Hematopoietic multipotent progenitor cell treated with erythropoietin and hydrocortisone succinate and interleukin-3 and kit ligand, for 6 days (in vitro differentiated cells): ENCODE measurements around the gene MGLL.
"Not testable (repeated sequence)": the region's sequence is repeated elsewhere in the genome, so short reads cannot be mapped to it uniquely, and the experiment has no call there.

Experiments used
- DNase-seq: peaks from one replicate; pipeline ENCODE4 v3.0.0-alpha.2; 2015

MGLL gene

DNA sequence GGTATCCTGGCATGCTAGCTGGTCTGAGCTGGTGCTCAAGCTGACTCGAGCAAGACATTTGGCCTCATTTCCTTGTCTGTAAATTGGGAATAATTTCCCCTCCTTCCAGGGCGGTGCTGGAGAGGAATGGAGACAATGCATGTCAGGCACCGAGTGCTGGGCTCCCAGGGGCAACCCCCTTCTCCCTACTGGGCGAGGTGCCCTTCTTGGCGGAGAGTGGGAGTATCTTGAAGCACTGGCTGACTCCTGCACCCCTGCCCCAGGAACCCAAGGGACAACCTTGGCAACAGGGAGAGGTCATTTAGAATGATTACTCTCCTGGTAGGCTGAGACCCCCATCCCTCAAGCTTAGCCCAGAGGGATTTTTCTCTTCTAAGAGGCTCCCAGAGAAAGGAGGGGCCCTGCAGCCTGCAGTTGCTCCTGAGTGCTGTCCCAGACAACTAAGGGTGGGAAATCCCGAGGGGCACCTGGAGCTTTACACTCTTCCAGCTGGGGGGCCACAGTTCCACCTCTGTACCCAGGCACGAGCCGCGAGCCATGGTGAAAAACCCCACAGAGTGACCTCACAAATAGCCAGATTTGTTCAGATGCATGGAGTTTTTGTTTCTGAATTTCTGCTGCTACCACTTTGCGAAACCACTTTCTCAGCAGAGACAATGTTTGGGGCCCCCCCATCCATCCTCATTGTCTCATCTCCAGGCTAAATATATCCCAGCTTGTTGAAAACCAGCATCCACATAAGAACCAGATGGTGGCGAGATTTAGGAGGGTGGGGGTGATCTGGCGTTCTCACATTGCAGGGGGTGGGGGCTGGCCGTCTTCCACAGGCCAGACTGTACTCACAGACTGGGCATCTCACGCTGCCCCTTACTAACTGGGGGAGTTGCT lies 104.7 kb downstream of the MGLL start:
- no peak for DNase-seq

GRCh38 chr3:127716384-127716783 lies 105.9 kb downstream of the MGLL start:
- no peak for DNase-seq

- no peak for DNase-seq
These were observed 106.8 kb downstream of the MGLL start for GRCh38 chr3:127715532-127715931.

- no peak for DNase-seq
These were observed 107.4 kb downstream of the MGLL start for GRCh38 chr3:127714866-127715265.

DNA sequence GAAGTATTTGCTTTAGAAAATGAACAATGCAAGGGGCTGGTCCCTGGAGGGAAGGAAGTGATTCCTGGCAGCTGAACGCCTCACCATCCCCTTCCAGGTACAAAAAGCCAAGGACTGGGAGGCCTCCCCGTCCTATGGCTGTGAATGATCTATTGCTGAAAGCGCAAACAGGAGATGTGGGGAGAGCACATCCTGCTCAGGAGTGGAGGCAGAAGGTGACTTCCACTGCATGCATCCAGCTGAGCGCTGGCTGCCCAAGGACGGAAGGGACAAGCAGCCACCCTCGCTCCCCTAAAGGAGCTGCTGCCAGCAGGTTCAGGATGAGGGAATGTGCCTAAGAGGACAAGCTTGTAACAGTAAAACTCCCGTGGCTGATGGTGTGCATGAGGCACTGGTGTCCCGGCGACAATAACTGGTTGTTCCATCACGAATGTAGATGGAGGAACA lies 108.2 kb downstream of the MGLL start:
- no peak for DNase-seq

DNA sequence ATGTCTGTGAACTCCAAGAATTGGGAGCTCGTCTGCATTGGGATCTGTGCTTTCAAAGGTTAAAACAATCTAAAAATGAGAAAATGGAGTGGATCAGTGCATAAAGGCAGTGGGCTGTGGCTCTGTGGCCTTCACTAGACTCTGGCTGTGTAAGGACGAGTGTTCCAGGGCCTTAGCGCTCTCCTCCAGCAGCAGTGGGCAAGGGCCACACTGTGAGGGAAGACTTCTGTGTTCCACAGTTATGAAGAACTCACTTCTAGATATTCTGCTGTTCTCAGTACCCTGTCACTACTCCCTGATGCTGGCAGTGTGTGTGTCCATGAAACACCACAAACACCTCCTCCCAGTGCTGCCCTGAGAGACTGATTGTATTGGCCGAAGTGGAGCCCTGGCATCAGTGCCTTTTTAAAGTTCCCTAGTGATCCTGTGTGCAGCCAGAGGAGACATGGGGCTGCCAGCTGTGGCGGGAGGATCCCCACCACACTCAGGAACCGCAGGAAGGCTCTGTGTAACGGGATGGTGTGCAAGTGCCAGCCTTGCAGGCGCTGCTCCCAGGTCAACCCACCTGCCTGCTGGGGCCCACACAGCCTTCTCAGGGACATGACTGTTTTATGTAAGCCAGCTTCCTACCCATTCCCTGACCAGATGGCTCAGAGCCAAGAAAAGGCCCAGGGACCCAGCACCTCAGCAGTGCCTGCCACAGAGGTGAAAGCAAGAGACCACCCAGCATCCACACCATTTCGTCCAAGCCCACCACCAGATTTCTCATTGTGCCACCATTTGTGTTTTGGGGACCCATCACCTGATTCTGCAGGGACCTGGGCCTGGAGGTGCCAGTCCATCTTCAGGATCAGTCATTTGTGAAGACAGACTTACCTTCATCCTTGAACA lies 109.2 kb downstream of the MGLL start:
- no peak for DNase-seq

DNA sequence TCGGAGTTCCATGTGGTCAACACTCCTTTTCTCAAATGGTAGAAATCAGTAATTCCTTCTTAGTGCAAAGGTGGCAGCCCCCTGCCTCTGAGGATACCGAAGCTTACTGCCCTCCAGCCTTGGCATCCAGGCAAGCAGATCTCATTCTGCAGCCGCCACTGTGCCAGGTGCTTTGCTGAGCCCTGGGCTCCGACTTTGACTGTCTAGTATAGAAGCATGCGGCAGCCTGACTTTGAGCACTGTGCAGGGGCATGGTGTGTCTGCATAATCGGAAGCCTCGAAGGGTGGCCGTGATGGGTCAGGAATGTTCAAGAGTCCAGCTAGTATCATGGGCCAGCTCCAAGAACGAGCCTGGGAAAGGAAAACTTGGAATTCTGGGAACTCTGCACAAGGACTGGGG lies 109.9 kb downstream of the MGLL start:
- no peak for DNase-seq

GRCh38 chr3:127711896-127712295 lies 110.4 kb downstream of the MGLL start:
- no peak for DNase-seq

- DNase-seq = no peak
These were observed 111.2 kb downstream of the MGLL start for GRCh38 chr3:127711021-127711695.

GRCh38 chr3:127710155-127710941 lies 112.0 kb downstream of the MGLL start:
- DNase-seq = no peak

GRCh38 chr3:127709320-127710060 lies 112.8 kb downstream of the MGLL start:
- no peak for DNase-seq

DNA sequence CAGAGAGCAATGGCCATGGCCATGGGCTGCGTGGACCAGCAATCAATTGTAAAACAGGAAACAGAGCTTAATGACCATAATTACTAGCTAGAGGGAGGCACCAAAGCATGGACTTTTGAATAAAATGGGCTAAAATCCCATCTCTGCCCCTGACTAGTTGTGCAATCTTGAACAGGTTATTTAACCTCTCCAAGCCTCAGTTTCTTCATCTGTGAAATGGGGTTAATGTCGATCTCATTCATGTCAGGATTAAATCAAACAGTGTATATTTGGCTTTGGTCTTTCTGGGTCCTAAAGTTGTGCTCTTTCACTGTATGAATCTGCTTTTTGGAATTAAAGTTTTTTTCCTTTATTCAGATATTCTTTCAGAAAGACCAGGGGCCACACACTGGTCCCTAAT lies 113.5 kb downstream of the MGLL start:
- DNase-seq = no peak

DNA sequence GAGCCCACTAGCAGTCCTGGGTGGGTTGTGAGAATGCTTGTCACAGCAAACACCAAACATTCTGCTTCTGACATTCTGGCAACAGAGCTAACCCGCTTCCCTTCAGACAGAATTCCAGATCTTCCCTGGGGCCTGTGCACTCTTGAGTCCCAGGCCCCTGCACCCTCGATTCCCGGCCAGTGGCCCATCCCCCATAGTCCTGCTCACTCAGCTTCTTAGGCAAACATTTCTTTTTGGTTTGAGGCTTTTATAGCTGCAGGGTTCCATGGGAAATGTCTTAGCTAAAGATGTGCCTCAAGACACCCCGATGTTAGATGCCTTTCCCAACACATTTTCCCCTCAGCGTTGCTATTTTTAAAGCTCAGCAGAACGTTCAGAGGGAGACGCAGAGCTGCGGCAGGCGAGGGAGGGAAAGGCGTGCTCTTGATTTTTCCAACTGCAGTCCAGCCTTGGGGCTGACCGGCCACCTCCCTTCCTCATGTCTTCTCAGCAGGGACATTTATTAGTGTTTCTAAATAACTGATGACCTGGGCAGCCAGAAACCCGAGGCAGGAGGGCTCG lies 114.4 kb downstream of the MGLL start:
- DNase-seq = no peak

GRCh38 chr3:127706785-127707351 lies 115.4 kb downstream of the MGLL start:
- DNase-seq = peak; percentile 77

DNA sequence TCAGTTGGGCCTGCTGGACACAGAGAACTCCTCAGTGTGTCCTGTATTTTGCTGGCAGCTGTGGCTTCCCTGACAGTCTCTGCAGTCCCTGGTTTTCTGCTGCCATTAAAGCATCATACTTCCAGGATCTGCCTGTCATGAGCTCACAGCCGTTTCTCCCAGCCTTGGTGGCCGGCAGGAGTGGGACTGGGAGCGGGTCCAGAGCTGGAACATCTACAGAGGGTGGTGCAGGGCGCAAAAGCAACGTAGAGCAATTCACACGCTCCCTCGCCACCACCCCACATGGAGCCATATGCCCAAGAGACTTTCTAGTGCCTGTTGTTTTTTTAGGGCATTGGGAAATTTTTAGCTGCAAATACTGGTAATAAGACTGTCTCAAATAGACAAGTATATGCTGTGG lies 116.0 kb downstream of the MGLL start:
- no peak for DNase-seq

DNA sequence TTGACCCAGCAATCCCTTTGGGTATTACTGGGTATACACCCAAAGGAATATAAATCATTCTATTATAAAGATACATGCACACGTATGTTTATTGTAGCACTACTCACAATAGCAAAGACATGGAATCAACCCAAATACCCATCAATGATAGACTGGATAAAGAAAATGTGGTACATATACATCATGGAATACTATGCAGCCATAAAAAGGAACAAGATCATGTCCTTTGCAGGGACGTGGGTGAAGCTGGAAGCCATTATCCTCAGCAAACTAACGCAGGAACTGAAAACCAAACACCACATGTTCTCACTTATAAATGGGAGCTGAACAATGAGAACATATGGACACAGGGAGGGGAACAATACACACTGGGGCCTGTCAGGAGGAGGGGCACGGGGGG lies 117.5 kb downstream of the MGLL start:
- DNase-seq = not testable (repeated sequence)

DNA sequence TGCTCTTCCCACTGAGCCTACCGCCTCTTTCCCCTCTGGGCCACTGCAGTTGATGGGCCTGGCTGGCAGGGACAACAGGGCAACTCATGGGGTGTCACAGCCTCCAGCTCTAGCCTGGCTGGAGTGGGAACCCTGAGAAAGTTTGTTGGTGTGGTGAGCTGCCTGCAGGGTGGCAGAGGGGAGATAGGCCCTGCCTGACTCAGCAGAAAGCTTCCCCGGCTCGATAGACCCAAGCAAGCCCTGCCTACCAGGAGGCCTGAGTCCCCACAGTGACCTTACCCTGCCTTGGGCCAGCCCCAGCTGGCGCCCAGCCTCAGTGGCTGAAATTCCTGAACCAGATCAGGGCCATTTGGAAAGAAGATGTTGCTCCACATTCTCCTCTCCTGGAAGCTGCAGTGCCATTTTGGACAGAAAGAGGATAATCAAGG lies 120.2 kb downstream of the MGLL start:
- DNase-seq = peak; percentile 96

DNA sequence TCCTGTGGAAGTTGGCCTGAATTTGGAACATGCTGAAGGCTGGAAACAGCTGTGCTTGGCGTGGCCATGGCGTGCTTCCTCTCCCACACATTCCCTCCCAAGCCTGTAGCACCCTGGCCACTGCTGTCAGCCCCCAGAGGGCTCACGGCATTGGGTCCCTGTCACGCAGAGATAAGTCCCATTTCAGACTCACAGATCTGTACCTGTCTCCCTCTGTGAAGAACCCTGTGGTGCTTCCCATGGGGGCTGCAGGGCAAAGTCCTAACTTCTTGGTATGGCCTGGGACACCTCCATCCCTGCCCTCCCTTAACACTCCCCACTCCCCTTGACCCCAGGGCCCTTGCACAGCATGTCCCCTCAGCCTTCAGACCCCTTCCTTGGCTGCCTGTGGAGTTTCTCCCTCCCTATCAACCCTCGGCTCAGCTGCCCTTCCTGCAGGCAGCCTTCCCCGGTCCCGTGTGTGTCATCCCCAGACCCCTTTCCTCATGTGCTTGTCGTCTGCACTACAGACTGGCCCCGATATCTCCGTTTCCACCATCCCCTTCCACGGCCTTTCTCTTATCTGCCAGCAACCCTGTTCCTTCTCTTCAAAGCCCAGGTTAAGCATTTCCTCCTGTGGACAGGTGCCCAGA lies 120.9 kb downstream of the MGLL start:
- DNase-seq = peak; percentile 69

GRCh38 chr3:127700406-127700805 lies 121.9 kb downstream of the MGLL start:
- no peak for DNase-seq
